Vagina (tissue), 2 donors: ENCODE data around the gene ANXA5. TPM values are rescaled to one million over a fixed set of nuclear protein-coding genes. Genes with fewer than 3 reads are reported as not detected.

Experiments
- DNase-seq, 2 donors: peaks; one replicate each; pipeline ENCODE4 v3.0.0-alpha.2; 2017; ENCODE audit errors: extremely low spot score in 2 of 2
- H3K27ac ChIP-seq: fragments of 200-600 bp; sonication (generic); one replicate; pipeline ENCODE4 v1.5.1; 2019
- H3K27me3 ChIP-seq: fragments of 200-600 bp; sonication (generic); one replicate; pipeline ENCODE4 v1.5.1; 2019
- H3K36me3 ChIP-seq, 2 donors: fragments of 200-600 bp; sonication (generic); one replicate each; pipeline ENCODE4 v1.5.1; 2017 to 2019
- H3K4me1 ChIP-seq: fragments of 200-600 bp; sonication (generic); one replicate; pipeline ENCODE4 v1.5.1; 2019
- H3K4me3 ChIP-seq, 2 donors: fragments of 200-600 bp; sonication (generic); 1 replicate in 1 of 2; 2 replicates in 1 of 2; pipeline ENCODE4 v1.5.1; 2016 to 2019
- H3K9me3 ChIP-seq: fragments of 200-600 bp; sonication (generic); one replicate; pipeline ENCODE4 v1.5.1; 2019
- CTCF ChIP-seq, 3 experiments: fragments of 450-650 bp in 2 of 3; fragments of 200-600 bp in 1 of 3; sonication (generic) in 1 of 3; IDR thresholded peaks; one replicate each; pipeline ENCODE4 v1.5.1; 2017 to 2019; ENCODE audit warnings: antibody characterized with exemption in 3 of 3, mild to moderate bottlenecking in 2 of 3, moderate library complexity in 2 of 3
- POLR2A ChIP-seq, 2 donors: fragments of 450-650 bp; IDR thresholded peaks; one replicate each; pipeline ENCODE4 v1.6.1; 2017; ENCODE audit warnings: antibody characterized with exemption in 2 of 2, mild to moderate bottlenecking in 2 of 2, moderate library complexity in 2 of 2
- POLR2AphosphoS5 ChIP-seq, 2 donors: sonication (generic); formaldehyde crosslinking; IDR thresholded peaks; one replicate each; pipeline ENCODE4 v1.9.0; 2017; ENCODE audit warnings: antibody characterized with exemption in 2 of 2, mild to moderate bottlenecking in 2 of 2, low read depth in 1 of 2; ENCODE audit not compliant: insufficient read depth in 1 of 2
- intact Hi-C: fragments of 100-400 bp; cut with DNase I; formaldehyde crosslinking; loops from one replicate; pipeline ENCODE4 v1.15.1; 2023
- total RNA-seq: library from RNA; depleted of rRNA; stranded (reverse); fragments of >200 nt; gene quantifications from one replicate; pipeline ENCODE4 v1.2.3, GENCODE V29; 2016

ANXA5 gene
- total RNA-seq, 1 donor from 2014 or later, result 197 TPM

GRCh38 chr4:121686255-121686654, 10.5 kb downstream of the ANXA5 start:
- Histone ChIP-seq H3K27me3 (no peaks in the 10 kb centered on the region), H3K4me1 (peaks cover 40% of the 10 kb centered on the region), H3K4me3 (no peak overlapping the region), H3K9me3 (no peaks in the 10 kb centered on the region), H3K27ac (no peak overlapping the region), H3K36me3 (peaks cover 0 to 37% of the 10 kb centered on the region in 2 donors)
- TF ChIP-seq POLR2AphosphoS5 (IDR thresholded peaks at IDR 0.05; ENCODE audit: insufficient read depth in 1 of 2, low read depth in 1 of 2), result no peak
- TF ChIP-seq CTCF (IDR thresholded peaks at IDR 0.05), result no peak
- no peak for DNase-seq
- intact Hi-C loops, result no loop called here

- intact Hi-C loops, result no loop called here
- Histone ChIP-seq H3K27me3 (no peaks in the 10 kb centered on the region), H3K4me1 (peaks cover 30% of the 10 kb centered on the region), H3K9me3 (no peaks in the 10 kb centered on the region), H3K36me3 (peaks cover 0 to 47% of the 10 kb centered on the region in 2 donors), H3K27ac (no peak overlapping the region), H3K4me3 (no peak overlapping the region)
- no peak for DNase-seq
- no peak for TF ChIP-seq POLR2AphosphoS5 (IDR thresholded peaks at IDR 0.05; ENCODE audit: insufficient read depth in 1 of 2, low read depth in 1 of 2)
- TF ChIP-seq POLR2A (IDR thresholded peaks at IDR 0.05), result no peak
- no peak for TF ChIP-seq CTCF (IDR thresholded peaks at IDR 0.05)
Observed at GRCh38 chr4:121685257-121685656, 11.5 kb downstream of the ANXA5 start.

GRCh38 chr4:121684561-121684960, 12.2 kb downstream of the ANXA5 start:
- no peak overlapping the region for H3K27ac ChIP-seq
- no peak for DNase-seq
- no peaks in the 10 kb centered on the region for H3K9me3 ChIP-seq
- no peak for TF ChIP-seq POLR2AphosphoS5 (IDR thresholded peaks at IDR 0.05; ENCODE audit: insufficient read depth in 1 of 2, low read depth in 1 of 2)
- TF ChIP-seq CTCF (IDR thresholded peaks at IDR 0.05), result no peak
- TF ChIP-seq POLR2A (IDR thresholded peaks at IDR 0.05), result no peak
- no peaks in the 10 kb centered on the region for H3K27me3 ChIP-seq
- intact Hi-C loops, result no loop called here
- H3K4me1 ChIP-seq, result peaks cover 23% of the 10 kb centered on the region
- H3K36me3 ChIP-seq, result peaks cover 0 to 54% of the 10 kb centered on the region in 2 donors
- H3K4me3 ChIP-seq, result no peak overlapping the region

- Histone ChIP-seq H3K4me3 (no peak overlapping the region), H3K9me3 (no peaks in the 10 kb centered on the region), H3K27me3 (no peaks in the 10 kb centered on the region), H3K27ac (no peak overlapping the region), H3K4me1 (peaks cover 18% of the 10 kb centered on the region), H3K36me3 (peaks cover 0 to 59% of the 10 kb centered on the region in 2 donors)
- no peak for DNase-seq
- intact Hi-C loops, result no loop called here
- no peak for TF ChIP-seq POLR2A (IDR thresholded peaks at IDR 0.05)
- TF ChIP-seq CTCF (IDR thresholded peaks at IDR 0.05), result no peak
- TF ChIP-seq POLR2AphosphoS5 (IDR thresholded peaks at IDR 0.05; ENCODE audit: insufficient read depth in 1 of 2, low read depth in 1 of 2), result no peak
Observed at GRCh38 chr4:121684016-121684415, 12.8 kb downstream of the ANXA5 start.

- H3K27me3 ChIP-seq, result no peaks in the 10 kb centered on the region
- H3K4me1 ChIP-seq, result no peaks in the 10 kb centered on the region
- no peak for TF ChIP-seq CTCF (IDR thresholded peaks at IDR 0.05)
- TF ChIP-seq POLR2A (IDR thresholded peaks at IDR 0.05), result no peak
- TF ChIP-seq POLR2AphosphoS5 (IDR thresholded peaks at IDR 0.05; ENCODE audit: insufficient read depth in 1 of 2, low read depth in 1 of 2), result no peak
- H3K9me3 ChIP-seq, result no peaks in the 10 kb centered on the region
- H3K4me3 ChIP-seq, result no peak overlapping the region
- DNase-seq, result no peak
- H3K36me3 ChIP-seq, result peaks cover 0 to 85% of the 10 kb centered on the region in 2 donors
- intact Hi-C loops, result no loop called here
- no peak overlapping the region for H3K27ac ChIP-seq
Observed at GRCh38 chr4:121680571-121680970, 16.2 kb downstream of the ANXA5 start.
